GM21529 (cell line): ENCODE measurements around the gene LRRC49.
"Not testable (repeated sequence)": the region's sequence is repeated elsewhere in the genome, so short reads cannot be mapped to it uniquely, and the experiment has no call there.

ENCODE experiments used
- ATAC-seq: cut with Tn5 transposase; IDR thresholded peaks from one replicate; pipeline ENCODE4 v1.9.1; 2021; ENCODE audit not compliant: unreplicated experiment

LRRC49 gene

DNA sequence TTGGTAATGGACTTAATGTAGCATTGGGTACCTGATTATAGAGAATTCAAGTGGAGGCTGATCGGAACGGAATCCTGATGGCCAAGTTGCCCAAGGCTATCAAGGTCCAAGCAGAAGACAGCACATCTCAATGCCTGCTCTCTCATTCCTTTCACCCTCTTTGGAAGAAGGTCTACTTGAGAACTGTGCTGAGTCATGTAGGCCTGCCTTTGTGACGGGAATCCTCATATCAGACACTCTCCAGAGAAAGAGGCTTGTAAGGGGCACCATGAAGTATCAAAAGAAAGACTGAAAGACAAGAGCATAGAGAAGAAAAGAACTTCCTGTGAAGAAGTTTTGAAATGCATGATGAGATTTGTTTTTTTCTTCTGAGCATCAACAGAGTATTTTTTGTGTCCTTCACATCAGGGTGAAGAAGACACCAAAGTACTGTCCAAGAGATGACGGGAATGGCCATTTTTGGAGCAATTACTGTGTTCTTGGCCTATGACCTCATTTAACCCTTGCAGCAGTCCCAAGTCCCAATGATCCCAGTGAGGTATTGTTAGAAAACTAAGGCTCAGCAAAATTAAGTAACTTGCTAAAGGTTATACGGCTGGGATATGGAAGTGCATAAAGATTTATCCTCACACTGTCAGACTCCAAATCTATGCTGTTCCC lies 25.5 kb upstream of the LRRC49 start:
- ATAC-seq: no peak

DNA sequence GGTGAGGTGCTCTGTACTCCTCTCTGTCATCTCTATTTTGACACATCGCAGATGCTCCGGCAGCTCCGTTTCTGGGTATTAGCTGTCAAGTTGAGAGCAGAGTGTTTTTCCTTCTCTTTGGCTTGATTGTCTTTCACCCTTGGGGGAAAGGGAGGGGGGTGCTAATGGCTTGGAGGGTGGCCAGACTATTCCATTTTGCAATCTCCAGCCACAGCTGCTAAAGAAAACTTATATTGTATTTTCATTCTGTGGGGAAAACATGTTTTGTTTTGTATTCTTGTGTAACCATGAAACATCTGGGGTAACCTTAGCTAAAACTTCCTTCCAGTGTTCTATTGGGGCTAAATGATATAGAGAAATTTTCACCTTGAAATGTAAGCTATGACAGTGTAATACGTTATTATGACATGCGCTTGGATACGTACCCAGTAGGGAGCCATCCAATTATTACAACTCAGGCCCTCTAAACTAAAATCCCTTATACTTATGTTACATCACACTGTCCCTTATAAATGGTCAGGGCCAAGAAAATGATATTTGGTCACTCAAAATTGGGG lies 24.6 kb upstream of the LRRC49 start:
- ATAC-seq: no peak

DNA sequence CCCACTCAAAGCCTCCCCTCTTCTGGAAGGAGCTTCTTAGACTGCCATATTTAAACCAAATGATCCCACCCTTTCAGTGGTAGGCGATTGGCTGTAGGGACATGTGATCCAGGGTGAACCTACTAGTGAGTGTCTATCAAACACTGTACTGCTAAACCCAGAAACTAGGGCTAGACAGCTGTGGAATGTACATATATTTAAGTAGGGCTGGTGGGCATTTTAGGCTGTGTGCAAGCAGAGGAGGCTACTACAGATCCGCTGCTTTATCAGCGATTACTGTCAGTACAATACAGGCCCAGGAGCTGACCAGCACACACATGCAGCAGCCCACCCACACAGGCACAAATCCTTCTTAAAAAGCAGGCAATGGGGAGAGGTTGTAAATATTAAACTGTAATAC lies 23.3 kb upstream of the LRRC49 start:
- no peak for ATAC-seq

DNA sequence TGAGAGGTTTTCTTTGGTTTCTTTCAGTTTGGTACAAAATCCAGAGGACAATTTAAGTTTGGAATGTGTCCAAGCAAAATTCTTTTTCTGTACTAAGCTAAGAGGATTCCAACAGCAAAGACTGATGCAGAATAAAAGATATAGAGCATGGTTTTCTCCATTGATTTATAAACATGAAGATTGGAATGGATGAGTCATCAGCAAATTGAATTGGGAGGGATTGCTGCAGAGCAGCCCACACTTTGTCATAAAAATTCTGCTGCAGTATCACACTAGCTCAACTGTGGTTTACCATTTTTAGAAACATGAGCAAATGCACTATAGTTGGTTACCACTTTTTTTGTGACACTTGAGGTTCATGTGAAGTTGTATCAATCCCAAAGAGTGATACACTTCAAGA lies 22.6 kb upstream of the LRRC49 start:
- no peak for ATAC-seq

DNA sequence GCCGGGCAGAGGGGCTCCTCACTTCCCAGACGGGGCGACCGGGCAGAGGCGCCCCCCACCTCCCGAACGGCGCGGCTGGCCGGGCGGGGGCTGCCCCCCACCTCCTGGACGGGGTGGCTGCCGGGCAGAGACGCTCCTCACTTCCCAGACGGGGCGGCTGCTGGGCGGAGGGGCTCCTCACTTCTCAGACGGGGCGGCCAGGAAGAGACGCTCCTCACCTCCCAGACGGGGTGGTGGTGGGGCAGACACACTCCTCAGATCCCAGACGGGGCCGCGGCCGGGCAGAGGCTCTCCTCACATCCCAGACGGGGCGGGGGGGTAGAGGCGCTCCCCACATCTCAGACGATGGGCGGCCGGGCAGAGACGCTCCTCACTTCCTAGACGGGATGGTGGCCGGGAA lies 21.1 kb upstream of the LRRC49 start:
- not testable (repeated sequence) for ATAC-seq

DNA sequence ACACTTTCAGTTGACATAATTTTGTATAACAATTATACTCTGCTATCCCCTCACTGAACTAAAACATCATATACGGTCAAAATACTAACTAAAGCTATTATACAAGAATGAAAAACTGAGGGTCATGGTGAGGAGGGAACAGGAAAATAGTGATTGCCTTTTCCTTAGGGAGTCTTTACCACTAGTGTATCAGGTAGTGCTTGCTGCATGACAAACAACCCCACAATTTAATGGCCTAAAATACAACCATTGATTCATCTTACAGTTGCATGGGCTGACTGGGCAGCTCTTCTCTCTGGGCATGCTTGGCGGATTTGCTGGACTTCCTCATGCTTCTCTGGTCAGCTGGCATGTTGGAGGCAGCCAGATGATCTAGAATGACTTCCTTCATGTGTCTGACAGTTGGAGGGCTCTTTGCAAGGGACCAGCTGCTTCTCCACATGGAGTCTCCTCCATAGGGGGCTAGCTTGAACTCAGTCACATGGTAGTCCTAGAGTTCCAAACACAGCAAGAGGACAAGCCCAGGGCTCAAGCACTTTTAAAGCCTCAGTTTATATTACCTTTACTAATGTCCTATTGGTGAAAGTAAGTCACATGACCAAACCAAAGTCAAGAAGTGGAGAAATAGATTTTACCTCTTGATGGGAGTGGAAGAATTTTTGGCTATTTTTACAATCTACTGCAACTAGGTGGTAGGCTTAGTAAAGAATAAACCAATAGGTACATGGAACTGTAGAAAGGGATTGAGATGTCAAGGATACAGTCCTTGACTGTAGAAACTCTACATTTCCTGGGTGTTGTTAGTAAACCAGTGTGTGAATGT lies 19.2 kb upstream of the LRRC49 start:
- ATAC-seq: no peak

DNA sequence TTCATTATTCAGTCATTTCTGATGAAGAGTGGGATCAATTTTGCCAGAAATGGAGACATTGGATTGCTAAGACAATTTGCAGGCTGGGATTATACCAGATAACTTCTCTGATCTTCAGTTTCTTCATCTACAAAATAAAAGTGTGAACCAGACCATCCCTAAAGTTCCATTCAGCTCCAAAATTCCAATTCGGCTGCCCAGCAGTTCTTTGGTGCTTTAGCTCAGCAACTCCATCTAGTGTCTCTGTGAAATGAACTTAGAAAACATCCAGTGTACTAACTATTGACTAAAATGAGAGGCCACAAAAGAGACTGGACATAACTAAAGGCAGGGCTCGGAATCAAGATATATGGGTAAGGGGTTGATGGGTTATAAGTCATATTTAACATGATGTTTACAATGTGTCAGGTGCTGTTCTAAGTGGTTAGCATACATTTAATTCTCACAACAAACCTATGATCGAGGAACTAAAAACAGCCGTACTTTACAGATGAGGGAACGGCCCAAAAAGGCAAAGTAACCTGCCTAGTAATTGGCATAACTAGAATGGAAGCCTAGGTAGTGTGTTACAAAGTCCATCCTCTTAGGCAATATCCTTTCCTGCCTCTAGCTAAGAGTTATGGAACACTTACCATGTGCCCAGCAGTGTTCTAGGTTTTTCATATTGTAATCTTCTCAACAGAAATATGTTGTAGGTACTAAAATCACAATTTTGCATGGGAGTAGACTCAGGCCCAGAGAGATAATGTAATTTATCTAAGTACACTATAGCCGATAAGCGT lies 17.4 kb upstream of the LRRC49 start:
- ATAC-seq: no peak

DNA sequence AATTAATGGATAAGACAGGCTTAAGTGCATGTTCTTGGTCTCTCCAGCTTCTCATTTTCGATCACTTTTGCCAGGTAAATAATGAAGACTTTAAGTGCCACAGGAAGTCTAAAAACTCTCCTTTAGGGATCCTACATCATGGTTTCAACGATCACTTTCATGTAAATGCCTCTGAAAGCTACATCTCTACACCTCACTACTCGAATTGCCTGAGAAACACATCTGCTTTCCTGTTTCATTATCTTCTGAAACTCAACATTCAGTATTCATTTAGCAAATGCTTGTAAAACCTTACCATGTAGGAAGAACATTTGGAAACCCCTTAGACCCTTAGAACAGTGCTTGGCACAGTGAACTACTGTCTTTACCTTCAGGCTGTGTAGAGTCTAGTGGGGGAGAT lies 16.6 kb upstream of the LRRC49 start:
- ATAC-seq: no peak

DNA sequence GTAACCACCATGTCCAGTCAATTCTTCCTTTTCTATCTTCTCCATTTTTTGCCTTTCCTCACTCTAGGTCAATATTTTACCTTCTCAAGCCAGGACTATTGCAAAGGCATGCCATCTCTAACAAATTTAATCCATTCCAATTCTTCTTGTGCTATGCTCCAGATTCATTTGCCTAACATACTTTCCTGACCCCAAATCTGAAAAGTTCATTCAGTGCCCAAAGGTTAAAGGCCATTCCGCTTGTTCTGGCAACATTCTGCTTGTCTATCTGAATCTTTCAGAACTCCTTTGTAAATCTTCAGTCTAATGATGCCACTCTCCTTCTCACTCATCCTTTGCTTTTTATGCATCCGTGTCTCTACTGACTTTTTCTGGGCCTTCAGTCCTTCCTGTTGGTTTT lies 15.9 kb upstream of the LRRC49 start:
- no peak for ATAC-seq

DNA sequence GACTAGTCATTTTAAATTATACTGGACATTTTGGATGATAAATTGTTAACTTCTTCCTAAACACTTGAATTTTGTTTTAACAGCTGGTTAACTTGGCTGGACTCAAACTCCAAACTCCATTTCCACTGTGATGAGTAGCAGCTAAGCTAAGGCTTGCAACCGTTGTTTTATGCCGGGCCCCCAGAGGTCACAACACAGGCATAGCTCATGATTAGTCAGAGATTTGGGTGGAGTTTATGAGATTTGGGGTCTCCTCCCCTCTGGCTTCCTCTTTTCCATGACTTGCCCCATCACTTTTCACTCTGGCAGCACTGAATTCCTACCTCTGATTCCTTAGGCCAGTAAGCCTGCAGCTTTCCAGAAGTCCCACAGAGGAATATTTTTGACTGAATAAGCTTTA lies 13.2 kb upstream of the LRRC49 start:
- ATAC-seq: no peak

DNA sequence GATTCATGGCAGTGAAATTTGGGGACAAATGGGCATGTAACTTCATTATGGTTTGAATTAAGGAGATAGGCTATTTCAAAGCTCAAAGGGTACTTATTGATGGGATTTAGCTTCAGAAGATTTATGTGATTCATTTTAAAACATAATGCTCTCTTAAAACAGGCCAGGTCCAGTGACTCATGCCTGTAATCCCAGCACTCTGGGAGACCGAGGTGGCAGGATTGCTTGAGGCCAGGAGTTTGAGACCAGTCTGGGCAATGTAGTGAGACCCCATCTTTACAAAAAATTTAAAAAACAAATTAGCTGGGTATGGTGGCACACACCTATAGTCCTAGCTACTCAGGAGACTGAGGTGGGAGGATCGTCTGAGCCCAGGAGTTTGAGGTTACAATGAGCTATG lies 11.8 kb upstream of the LRRC49 start:
- no peak for ATAC-seq

DNA sequence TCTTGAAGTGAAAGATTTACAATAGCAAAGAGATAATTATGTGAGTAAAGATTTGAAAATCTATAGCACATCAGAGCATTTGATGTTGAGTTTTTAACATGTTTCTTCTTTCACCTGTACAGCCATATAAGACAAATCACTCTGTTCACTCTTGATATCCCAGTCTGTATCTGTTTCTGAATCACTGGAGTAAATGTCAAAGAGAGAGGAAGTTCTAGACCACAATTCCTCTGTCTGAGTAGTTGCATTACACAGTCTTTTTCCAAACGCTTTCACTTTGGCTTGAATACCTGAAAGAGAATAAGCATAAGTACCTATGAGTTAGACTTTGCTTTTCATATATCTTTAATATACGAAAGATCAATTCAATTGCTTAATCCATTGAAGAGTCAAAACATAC lies 10.3 kb upstream of the LRRC49 start:
- no peak for ATAC-seq

DNA sequence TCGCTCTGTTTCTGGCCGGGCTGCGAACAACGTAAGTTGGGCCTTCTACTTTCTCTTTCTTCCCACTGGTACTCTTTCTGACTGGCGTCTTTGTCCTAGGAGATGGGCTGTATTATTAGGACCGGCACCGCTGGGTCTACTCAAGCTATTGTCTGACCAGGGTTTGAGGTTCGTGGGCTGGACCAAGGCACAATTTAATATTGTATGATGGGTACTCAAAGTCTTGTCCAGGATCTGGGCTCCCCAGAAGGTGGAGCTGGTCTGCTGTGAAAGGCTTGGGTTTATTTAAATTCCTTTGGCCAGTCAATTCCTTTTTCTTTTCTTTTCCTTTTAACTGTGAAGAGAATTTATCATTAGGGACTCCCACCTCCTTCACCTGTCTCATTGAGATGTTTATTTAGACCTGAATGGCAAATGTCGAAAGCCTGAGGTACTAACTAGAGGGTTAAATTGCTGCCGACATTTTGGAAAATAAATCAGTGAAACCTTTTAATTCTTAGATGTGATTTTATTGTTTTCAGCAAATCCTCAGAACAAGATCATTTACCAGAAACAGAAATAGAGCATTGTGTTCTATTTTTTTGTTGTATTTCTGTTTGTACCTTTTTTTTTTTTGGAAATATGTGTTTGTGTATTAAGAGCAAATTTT lies 410 bp downstream of the LRRC49 start:
- ATAC-seq: peak; percentile 19

DNA sequence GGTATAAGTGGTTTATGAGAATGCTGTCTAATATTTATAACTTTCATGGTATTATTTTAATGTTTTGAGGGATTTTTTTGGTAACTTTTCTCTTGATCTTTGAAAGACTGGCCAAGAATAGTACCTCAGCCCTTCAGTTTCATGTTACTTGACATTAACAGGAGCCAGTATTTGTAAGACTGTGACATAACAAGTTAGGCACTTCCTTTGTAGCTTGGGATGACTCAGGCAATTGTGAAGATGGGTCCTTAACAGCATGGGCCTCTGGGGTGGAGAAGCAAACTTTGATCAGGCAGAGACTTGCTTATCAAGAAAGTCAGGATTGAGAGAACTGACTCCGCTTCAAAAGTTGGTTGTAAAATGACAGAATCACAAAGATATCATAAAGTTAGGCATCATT lies 9.5 kb downstream of the LRRC49 start:
- ATAC-seq: no peak

DNA sequence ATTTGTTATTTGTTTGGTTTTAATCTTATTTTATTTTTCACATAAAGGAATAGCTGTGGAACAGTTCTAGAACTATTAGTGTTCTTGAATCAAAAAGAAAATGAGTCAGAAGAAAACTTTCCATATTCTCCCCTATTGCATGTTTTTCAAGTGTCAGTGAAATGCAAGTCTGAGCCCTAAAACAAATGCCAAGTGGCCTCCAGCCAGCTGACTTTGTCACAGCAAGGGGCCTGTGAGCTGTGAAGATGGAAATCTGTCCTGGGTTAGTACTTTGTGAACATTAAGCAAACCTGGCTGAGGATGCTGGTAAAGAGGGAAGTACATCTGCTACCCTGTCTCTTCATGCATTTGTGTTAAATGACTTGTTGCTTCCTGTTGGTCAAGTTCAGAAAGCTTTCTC lies 14.2 kb downstream of the LRRC49 start:
- no peak for ATAC-seq

DNA sequence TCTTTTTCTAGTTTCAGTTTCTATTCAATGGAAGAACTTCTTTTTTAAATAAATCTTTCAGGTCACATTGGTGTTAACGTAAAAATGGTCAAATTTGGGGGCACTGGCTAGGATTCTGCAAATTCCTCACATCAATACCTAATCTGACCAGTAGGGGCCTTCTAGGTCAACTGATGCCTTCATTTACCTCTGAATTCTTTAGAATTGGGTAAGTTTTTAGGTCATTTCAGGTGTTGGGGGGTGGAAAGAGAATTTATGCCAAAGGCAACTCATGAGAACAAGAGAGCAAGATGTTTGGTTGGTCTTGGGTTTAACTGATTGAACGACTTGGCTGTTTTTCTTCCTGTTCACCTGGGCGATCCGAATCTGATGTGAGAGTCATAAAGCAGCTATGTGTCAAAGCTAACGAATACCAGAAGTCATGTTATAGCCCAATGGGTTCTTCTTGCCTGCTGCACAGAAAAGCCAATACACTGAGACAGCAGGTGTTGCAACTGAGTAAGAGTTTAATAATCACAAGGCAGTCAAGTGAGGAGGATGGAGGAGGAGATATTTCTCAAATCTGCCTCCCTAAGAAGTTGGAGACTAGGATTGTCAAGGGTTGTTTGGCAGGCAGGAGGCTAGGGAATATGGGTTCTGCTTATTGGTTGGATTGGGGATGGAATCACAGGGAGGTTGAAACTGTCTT lies 15.3 kb downstream of the LRRC49 start:
- ATAC-seq: no peak

DNA sequence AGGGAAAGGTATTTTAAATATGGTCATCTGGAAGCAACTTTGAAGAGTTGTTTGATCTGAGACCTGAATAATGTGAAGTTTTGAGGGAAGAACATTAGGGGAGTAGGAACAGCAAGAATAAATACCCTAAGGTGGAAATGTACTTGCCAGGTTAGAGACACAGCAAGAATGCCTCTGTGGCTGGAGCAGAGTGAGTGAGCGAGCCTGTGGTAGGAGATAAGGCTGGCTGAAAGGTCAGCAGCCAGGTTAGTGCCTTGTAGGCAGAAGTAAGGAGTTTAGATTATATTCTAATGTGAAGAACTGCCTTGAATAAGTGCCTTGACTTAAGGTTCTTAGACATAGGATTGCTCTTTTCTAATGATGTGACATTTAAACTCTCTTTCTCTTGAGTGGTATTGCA lies 18.3 kb downstream of the LRRC49 start:
- no peak for ATAC-seq

DNA sequence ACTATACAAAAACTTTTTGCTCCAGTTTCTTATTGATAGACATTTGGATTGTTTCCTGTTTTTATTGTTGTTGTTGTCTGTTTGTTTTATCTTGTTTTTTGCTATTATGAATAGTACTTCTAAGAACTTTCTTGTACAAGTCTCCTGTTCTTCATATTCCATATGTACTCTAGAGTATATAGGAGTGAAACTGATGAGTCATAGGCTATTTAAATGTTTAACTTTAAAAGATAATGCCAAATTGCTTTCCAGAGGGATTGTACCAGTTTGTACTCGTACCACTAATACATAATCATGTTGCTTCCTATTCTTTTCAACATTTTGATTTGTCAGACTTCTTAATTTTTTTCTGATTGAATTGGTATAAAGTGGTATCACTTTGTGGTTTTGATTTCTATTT lies 19.6 kb downstream of the LRRC49 start:
- no peak for ATAC-seq

DNA sequence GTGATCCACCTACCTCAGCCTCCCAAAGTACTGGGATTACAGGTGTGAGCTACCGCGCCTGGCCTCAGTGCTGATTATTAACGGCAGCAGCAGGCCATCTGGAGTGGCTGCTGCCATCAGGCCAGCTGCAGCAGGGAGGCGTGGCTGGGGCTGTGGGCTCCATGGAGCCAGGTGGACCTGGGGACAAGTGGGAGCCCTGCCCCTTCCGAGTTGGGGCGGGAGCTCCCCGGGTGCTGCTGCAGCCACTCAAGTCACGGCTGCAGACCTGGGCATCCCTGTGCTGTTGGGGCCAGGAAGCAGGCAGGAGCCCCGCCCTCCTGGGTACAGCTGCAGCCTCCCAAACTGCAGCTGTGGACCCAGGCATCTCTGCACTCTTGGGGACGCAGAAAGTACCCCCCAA lies 23.9 kb downstream of the LRRC49 start:
- no peak for ATAC-seq

DNA sequence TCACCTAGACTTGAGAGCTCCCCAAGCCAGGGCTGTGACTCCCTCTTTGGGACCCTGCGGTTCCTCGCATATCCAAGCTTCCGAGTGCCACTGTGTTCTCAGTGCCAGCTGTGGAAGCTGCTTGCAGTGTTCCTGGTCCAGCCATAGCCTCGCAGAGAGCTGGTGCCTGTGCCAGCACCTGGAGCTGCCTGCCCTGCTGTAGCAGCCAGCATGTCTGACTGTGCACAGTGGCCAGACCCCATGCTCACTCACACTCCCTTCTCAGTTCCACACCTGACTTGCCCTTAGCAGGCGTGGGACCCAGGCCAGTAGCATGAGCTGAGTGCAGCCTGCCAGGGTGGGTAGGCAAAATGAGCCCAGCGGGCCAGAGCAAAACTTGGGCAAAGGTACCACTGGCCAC lies 25.3 kb downstream of the LRRC49 start:
- ATAC-seq: no peak
